HEK293 (cell line): ENCODE measurements around the gene PDGFD.

Source experiments
- CTCF ChIA-PET: fragments of 350-600 bp; formaldehyde crosslinking; extraction: SDS; loops from one replicate; lab custom pipeline; 2021; ENCODE audit warnings: antibody characterized with exemption; lab: Yijun Ruan, JAX
- POLR2A ChIA-PET: fragments of 300-600 bp; formaldehyde crosslinking; extraction: SDS; loops from one replicate; lab custom pipeline; 2020; ENCODE audit warnings: antibody characterized with exemption, inconsistent platforms; lab: Yijun Ruan, JAX
- H3K27ac ChIP-seq: fragments of 200-500 bp; sonication (Bioruptor generic); 2 replicates; pipeline ENCODE4 v1.5.1; 2014; ENCODE audit warnings: low read depth, low read length, control low read depth, inconsistent platforms; ENCODE audit errors: extremely low read depth
- H3K36me3 ChIP-seq, 2 experiments: fragments of 200-500 bp in 1 of 2; sonication (Bioruptor generic) in 1 of 2; 1 replicate in 1 of 2; 2 replicates in 1 of 2; pipeline ENCODE4 v1.5.1; 2014 to 2017; ENCODE audit warnings: inconsistent platforms in 2 of 2, low read length in 2 of 2; ENCODE audit not compliant: control insufficient read depth in 2 of 2, insufficient read depth in 1 of 2
- H3K4me1 ChIP-seq: fragments of 200-500 bp; sonication (Bioruptor generic); 2 replicates; pipeline ENCODE4 v1.5.1; 2014; ENCODE audit warnings: mild to moderate bottlenecking, low read length, inconsistent platforms; ENCODE audit not compliant: control insufficient read depth, insufficient read depth
- H3K4me3 ChIP-seq: 2 replicates; pipeline ENCODE4 v1.5.1; 2011; ENCODE audit warnings: low read depth, mild to moderate bottlenecking, control low read depth, low read length, moderate library complexity
- H3K9me3 ChIP-seq: fragments of 200-500 bp; sonication (Bioruptor generic); 2 replicates; pipeline ENCODE4 v1.5.1; 2014; ENCODE audit warnings: low read depth, low read length, inconsistent platforms; ENCODE audit not compliant: control insufficient read depth, insufficient read depth
- HOXC10 ChIP-seq: sonication (generic); formaldehyde crosslinking; IDR thresholded peaks from 2 replicates; pipeline ENCODE4 v1.8.1; 2023; ENCODE audit warnings: mild to moderate bottlenecking, missing genetic modification reagents
- HOXD13 ChIP-seq: sonication (generic); formaldehyde crosslinking; IDR thresholded peaks from 2 replicates; pipeline ENCODE4 v1.8.0; 2022; ENCODE audit warnings: missing genetic modification reagents, borderline replicate concordance
- WT1 ChIP-seq: fragments of 450-650 bp; formaldehyde crosslinking; IDR thresholded peaks from 2 replicates; pipeline ENCODE4 v1.5.1; 2016; ENCODE audit warnings: missing biosample characterization, missing genetic modification characterization
- ZBTB17 ChIP-seq: fragments of 450-650 bp; formaldehyde crosslinking; IDR thresholded peaks from 2 replicates; pipeline ENCODE4 v1.5.1; 2016; ENCODE audit warnings: missing biosample characterization, missing genetic modification characterization
- ZBTB48 ChIP-seq: fragments of 450-650 bp; formaldehyde crosslinking; IDR thresholded peaks from 2 replicates; pipeline ENCODE4 v1.5.1; 2016; ENCODE audit warnings: missing biosample characterization, missing genetic modification characterization
- ZIC2 ChIP-seq: fragments of 450-650 bp; formaldehyde crosslinking; IDR thresholded peaks from 2 replicates; pipeline ENCODE4 v1.5.1; 2016; ENCODE audit warnings: missing biosample characterization, missing genetic modification characterization
- ZNF16 ChIP-seq: fragments of 450-650 bp; formaldehyde crosslinking; IDR thresholded peaks from 2 replicates; pipeline ENCODE4 v1.5.1; 2016; ENCODE audit warnings: low read depth, missing biosample characterization, missing genetic modification characterization
- ZNF433 ChIP-seq: fragments of 450-650 bp; formaldehyde crosslinking; IDR thresholded peaks from 2 replicates; pipeline ENCODE4 v1.5.1; 2016; ENCODE audit warnings: missing biosample characterization, missing genetic modification characterization, low read depth
- ZNF473 ChIP-seq: fragments of 450-650 bp; formaldehyde crosslinking; IDR thresholded peaks from 2 replicates; pipeline ENCODE4 v1.5.1; 2017; ENCODE audit warnings: missing biosample characterization, missing genetic modification characterization
- ZNF521 ChIP-seq: fragments of 450-650 bp; formaldehyde crosslinking; IDR thresholded peaks from 2 replicates; pipeline ENCODE4 v1.5.1; 2017; ENCODE audit warnings: missing biosample characterization, mild to moderate bottlenecking, missing genetic modification characterization
- ZNF561 ChIP-seq: fragments of 450-650 bp; IDR thresholded peaks from 2 replicates; pipeline ENCODE4 v1.5.1; 2018; ENCODE audit warnings: missing biosample characterization, missing genetic modification characterization, borderline replicate concordance
- ZNF585B ChIP-seq: fragments of 450-650 bp; formaldehyde crosslinking; IDR thresholded peaks from 2 replicates; pipeline ENCODE4 v1.5.1; 2016; ENCODE audit warnings: missing biosample characterization, missing genetic modification characterization
- ZNF600 ChIP-seq: fragments of 450-650 bp; formaldehyde crosslinking; IDR thresholded peaks from 2 replicates; pipeline ENCODE4 v1.5.1; 2016; ENCODE audit warnings: missing biosample characterization, missing genetic modification characterization
- ZNF621 ChIP-seq: fragments of 450-650 bp; formaldehyde crosslinking; IDR thresholded peaks from 2 replicates; pipeline ENCODE4 v1.5.1; 2017; ENCODE audit warnings: missing biosample characterization, missing genetic modification characterization
- ZNF623 ChIP-seq: fragments of 450-650 bp; formaldehyde crosslinking; IDR thresholded peaks from 2 replicates; pipeline ENCODE4 v1.5.1; 2016; ENCODE audit warnings: missing biosample characterization, missing genetic modification characterization
- ZNF664 ChIP-seq: fragments of 450-650 bp; formaldehyde crosslinking; IDR thresholded peaks from 2 replicates; pipeline ENCODE4 v1.5.1; 2016; ENCODE audit warnings: missing biosample characterization, missing genetic modification characterization
- ZNF670 ChIP-seq: fragments of 450-650 bp; formaldehyde crosslinking; IDR thresholded peaks from 2 replicates; pipeline ENCODE4 v1.5.1; 2016; ENCODE audit warnings: missing biosample characterization, missing genetic modification characterization, low read depth
- ZNF792 ChIP-seq: fragments of 450-650 bp; formaldehyde crosslinking; IDR thresholded peaks from 2 replicates; pipeline ENCODE4 v1.5.1; 2016; ENCODE audit warnings: missing biosample characterization, missing genetic modification characterization
- ZSCAN30 ChIP-seq: fragments of 450-650 bp; IDR thresholded peaks from 2 replicates; pipeline ENCODE4 v1.5.1; 2018; ENCODE audit warnings: missing biosample characterization, mild to moderate bottlenecking, missing genetic modification characterization, moderate library complexity
- TF ChIP-seq, protein P1 (sequence below): fragments of 450-650 bp; formaldehyde crosslinking; IDR thresholded peaks from 2 replicates; pipeline ENCODE4 v1.5.1; 2016; ENCODE audit warnings: missing biosample characterization, missing genetic modification characterization
- TF ChIP-seq, protein P2 (sequence below): sonication (generic); formaldehyde crosslinking; IDR thresholded peaks from 2 replicates; pipeline ENCODE4 v1.8.1; 2022; ENCODE audit warnings: mild to moderate bottlenecking, moderate library complexity, missing genetic modification reagents
- TF ChIP-seq, protein P3 (sequence below): fragments of 450-650 bp; IDR thresholded peaks from 2 replicates; pipeline ENCODE4 v1.5.1; 2018; ENCODE audit warnings: missing biosample characterization, mild to moderate bottlenecking, missing genetic modification characterization
- TF ChIP-seq, protein P4 (sequence below): fragments of 450-650 bp; formaldehyde crosslinking; IDR thresholded peaks from 2 replicates; pipeline ENCODE4 v1.5.1; 2016; ENCODE audit warnings: missing biosample characterization, missing genetic modification characterization
- TF ChIP-seq, protein P5 (sequence below): fragments of 450-650 bp; formaldehyde crosslinking; IDR thresholded peaks from 2 replicates; pipeline ENCODE4; 2016; ENCODE audit warnings: missing biosample characterization, missing genetic modification characterization

PDGFD gene

DNA sequence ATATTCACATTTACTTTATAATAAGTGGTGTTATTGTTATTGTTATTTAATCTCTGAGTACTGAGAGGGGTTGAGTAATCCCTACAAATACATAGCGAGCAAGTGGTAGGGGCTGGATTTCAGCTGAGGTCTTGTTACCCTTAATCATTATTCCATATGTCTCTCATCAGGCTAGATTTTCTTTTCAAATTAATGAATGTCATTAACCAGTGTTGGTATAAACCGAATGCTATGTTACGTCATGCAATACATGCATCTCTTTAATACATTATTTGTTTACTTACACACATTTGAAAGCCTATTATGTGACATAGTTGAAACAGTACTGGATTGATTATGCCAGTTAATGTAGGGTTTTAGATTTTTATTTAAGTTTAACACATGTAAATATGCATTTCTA lies 18.9 kb downstream of the PDGFD start:
- Histone ChIP-seq H3K9me3 (no peaks in the 10 kb centered on the region), H3K4me1 (no peaks in the 10 kb centered on the region), H3K27ac (no peak overlapping the region), H3K4me3 (no peak overlapping the region), H3K36me3 (no peaks in the 10 kb centered on the region)
- CTCF ChIA-PET, result no interaction called here
- TF ChIP-seq, protein P1, sequence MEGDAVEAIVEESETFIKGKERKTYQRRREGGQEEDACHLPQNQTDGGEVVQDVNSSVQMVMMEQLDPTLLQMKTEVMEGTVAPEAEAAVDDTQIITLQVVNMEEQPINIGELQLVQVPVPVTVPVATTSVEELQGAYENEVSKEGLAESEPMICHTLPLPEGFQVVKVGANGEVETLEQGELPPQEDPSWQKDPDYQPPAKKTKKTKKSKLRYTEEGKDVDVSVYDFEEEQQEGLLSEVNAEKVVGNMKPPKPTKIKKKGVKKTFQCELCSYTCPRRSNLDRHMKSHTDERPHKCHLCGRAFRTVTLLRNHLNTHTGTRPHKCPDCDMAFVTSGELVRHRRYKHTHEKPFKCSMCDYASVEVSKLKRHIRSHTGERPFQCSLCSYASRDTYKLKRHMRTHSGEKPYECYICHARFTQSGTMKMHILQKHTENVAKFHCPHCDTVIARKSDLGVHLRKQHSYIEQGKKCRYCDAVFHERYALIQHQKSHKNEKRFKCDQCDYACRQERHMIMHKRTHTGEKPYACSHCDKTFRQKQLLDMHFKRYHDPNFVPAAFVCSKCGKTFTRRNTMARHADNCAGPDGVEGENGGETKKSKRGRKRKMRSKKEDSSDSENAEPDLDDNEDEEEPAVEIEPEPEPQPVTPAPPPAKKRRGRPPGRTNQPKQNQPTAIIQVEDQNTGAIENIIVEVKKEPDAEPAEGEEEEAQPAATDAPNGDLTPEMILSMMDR (tag by site-specific recombination), result no peak
- TF ChIP-seq ZNF600 (no peak), ZBTB17 (tag by site-specific recombination) (no peak), WT1 (tag by site-specific recombination) (no peak), ZNF433 (tag by site-specific recombination) (no peak), ZNF16 (tag by site-specific recombination) (no peak), ZNF585B (no peak), HOXD13 (CRISPR knock-in tag) (no peak), ZNF521 (tag by site-specific recombination) (no peak), ZNF792 (tag by site-specific recombination) (no peak), HOXC10 (CRISPR knock-in tag) (no peak), ZNF623 (tag by site-specific recombination) (no peak), ZNF621 (no peak)
- TF ChIP-seq, protein P2, sequence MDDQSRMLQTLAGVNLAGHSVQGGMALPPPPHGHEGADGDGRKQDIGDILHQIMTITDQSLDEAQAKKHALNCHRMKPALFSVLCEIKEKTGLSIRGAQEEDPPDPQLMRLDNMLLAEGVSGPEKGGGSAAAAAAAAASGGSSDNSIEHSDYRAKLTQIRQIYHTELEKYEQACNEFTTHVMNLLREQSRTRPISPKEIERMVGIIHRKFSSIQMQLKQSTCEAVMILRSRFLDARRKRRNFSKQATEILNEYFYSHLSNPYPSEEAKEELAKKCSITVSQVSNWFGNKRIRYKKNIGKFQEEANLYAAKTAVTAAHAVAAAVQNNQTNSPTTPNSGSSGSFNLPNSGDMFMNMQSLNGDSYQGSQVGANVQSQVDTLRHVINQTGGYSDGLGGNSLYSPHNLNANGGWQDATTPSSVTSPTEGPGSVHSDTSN (CRISPR knock-in tag), result no peak
- POLR2A ChIA-PET, result no interaction called here

DNA sequence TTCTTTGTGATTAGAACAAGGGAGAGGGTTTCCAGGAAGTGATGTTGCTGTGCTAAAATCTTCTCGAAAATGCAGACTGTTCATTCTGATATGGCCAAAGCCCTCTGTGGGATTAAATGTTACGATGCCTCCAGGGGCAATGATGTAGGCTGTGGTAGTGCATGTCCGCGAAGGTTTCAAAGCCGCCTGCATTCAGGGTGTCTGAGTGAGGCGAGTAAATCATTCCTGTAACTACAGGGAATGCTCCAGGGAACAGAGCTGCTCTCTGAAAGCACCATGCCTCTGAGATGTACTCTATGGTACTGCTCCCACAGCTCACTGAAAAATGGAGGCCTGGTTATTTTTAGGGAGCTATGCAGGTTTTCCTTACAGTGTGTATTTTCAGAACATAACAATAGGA lies 21.2 kb downstream of the PDGFD start:
- no peaks in the 10 kb centered on the region for H3K9me3 ChIP-seq
- H3K4me3 ChIP-seq, result no peak overlapping the region
- no peak overlapping the region for H3K27ac ChIP-seq
- POLR2A ChIA-PET, result no interaction called here
- no peaks in the 10 kb centered on the region for H3K4me1 ChIP-seq
- no peak for TF ChIP-seq ZNF473 (tag by site-specific recombination)
- no peak for TF ChIP-seq ZNF664 (tag by site-specific recombination)
- TF ChIP-seq, protein P3, sequence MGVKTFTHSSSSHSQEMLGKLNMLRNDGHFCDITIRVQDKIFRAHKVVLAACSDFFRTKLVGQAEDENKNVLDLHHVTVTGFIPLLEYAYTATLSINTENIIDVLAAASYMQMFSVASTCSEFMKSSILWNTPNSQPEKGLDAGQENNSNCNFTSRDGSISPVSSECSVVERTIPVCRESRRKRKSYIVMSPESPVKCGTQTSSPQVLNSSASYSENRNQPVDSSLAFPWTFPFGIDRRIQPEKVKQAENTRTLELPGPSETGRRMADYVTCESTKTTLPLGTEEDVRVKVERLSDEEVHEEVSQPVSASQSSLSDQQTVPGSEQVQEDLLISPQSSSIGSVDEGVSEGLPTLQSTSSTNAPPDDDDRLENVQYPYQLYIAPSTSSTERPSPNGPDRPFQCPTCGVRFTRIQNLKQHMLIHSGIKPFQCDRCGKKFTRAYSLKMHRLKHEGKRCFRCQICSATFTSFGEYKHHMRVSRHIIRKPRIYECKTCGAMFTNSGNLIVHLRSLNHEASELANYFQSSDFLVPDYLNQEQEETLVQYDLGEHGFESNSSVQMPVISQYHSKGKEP (tag by site-specific recombination), result no peak
- TF ChIP-seq, protein P4, sequence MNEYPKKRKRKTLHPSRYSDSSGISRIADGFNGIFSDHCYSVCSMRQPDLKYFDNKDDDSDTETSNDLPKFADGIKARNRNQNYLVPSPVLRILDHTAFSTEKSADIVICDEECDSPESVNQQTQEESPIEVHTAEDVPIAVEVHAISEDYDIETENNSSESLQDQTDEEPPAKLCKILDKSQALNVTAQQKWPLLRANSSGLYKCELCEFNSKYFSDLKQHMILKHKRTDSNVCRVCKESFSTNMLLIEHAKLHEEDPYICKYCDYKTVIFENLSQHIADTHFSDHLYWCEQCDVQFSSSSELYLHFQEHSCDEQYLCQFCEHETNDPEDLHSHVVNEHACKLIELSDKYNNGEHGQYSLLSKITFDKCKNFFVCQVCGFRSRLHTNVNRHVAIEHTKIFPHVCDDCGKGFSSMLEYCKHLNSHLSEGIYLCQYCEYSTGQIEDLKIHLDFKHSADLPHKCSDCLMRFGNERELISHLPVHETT (tag by site-specific recombination), result no peak
- no peak for TF ChIP-seq ZNF561 (tag by site-specific recombination)
- TF ChIP-seq ZNF670 (tag by site-specific recombination), result no peak
- TF ChIP-seq ZSCAN30 (tag by site-specific recombination), result no peak
- TF ChIP-seq, protein P5, sequence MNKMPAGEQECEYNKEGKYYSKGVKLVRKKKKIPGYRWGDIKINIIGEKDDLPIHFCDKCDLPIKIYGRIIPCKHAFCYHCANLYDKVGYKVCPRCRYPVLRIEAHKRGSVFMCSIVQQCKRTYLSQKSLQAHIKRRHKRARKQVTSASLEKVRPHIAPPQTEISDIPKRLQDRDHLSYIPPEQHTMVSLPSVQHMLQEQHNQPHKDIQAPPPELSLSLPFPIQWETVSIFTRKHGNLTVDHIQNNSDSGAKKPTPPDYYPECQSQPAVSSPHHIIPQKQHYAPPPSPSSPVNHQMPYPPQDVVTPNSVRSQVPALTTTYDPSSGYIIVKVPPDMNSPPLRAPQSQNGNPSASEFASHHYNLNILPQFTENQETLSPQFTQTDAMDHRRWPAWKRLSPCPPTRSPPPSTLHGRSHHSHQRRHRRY (tag by site-specific recombination), result no peak
- TF ChIP-seq ZIC2 (tag by site-specific recombination), result no peak
- no peak for TF ChIP-seq ZBTB48 (tag by site-specific recombination)
- CTCF ChIA-PET, result no interaction called here
- H3K36me3 ChIP-seq, result no peaks in the 10 kb centered on the region
